Measurements from ENCODE around the gene IL4.

GRCh38 chr5:132641241-132641723 lies 32.5 kb upstream of the IL4 start:
- no peak for TF ChIP-seq CTCF (IDR thresholded peaks at IDR 0.05; ENCODE audit: extremely low read depth in 1 of 2, insufficient read depth in 1 of 2, low read depth in 1 of 2, low read length in 2 of 2)
- TF ChIP-seq POLR2A (IDR thresholded peaks at IDR 0.05; ENCODE audit: low read depth, low read length): no peak
- TF ChIP-seq POLR2AphosphoS5 (IDR thresholded peaks at IDR 0.05; ENCODE audit: insufficient read depth, low read depth, low read length): no peak
